CD4-positive, alpha-beta T cell treated with Interleukin-17A for 1 hour (primary cell): ENCODE data around the gene MIOX.
A peak's percentile ranks its signal among the peaks of the same experiment; 100 is the strongest.

Source experiments
- DNase-seq: peaks from one replicate; pipeline ENCODE4 v3.0.0-alpha.2; 2020

MIOX gene

GRCh38 chr22:50486561-50487289, at the start of gene MIOX:
MIOX (plus strand) TSS chr22:50486859; CDS start chr22:50486898, 39 bp downstream.
- DNase-seq = no peak

- DNase-seq = no peak
Measured at GRCh38 chr22:50437511-50438304, 49.0 kb upstream of the MIOX start.

GRCh38 chr22:50438305-50439275, 48.1 kb upstream of the MIOX start:
- no peak for DNase-seq

- no peak for DNase-seq
Measured at GRCh38 chr22:50439314-50439870, 47.3 kb upstream of the MIOX start.

- no peak for DNase-seq
Measured at GRCh38 chr22:50439871-50440331, 46.8 kb upstream of the MIOX start.

GRCh38 chr22:50440544-50441249, 46.0 kb upstream of the MIOX start:
- no peak for DNase-seq

GRCh38 chr22:50441428-50441993, 45.1 kb upstream of the MIOX start:
- no peak for DNase-seq

- DNase-seq = no peak
Measured at GRCh38 chr22:50443197-50443596, 43.5 kb upstream of the MIOX start.

GRCh38 chr22:50443801-50444625, 42.6 kb upstream of the MIOX start:
- no peak for DNase-seq

GRCh38 chr22:50444663-50445062, 42.0 kb upstream of the MIOX start:
- DNase-seq = no peak

- DNase-seq = peak; percentile 60
Measured at GRCh38 chr22:50445071-50445879, 41.4 kb upstream of the MIOX start.

- no peak for DNase-seq
Measured at GRCh38 chr22:50445880-50446707, 40.6 kb upstream of the MIOX start.

- DNase-seq = no peak
Measured at GRCh38 chr22:50446708-50447575, 39.7 kb upstream of the MIOX start.

- no peak for DNase-seq
Measured at GRCh38 chr22:50447576-50448551, 38.8 kb upstream of the MIOX start.

- no peak for DNase-seq
Measured at GRCh38 chr22:50452649-50453048, 34.0 kb upstream of the MIOX start.

GRCh38 chr22:50454556-50455075, 32.0 kb upstream of the MIOX start:
- DNase-seq = no peak
